Ishikawa (cell line): ENCODE measurements around the gene POLR3A.

Experiments
- CREB1 ChIP-seq: IDR thresholded peaks from 2 replicates; pipeline ENCODE4 v1.6.1; 2012; ENCODE audit warnings: low read depth
- EP300 ChIP-seq: IDR thresholded peaks from 2 replicates; pipeline ENCODE4 v1.6.1; 2012; ENCODE audit warnings: borderline replicate concordance
- MAX ChIP-seq: IDR thresholded peaks from 2 replicates; pipeline ENCODE4 v1.6.1; 2012
- RAD21 ChIP-seq: IDR thresholded peaks from 2 replicates; pipeline ENCODE4 v1.6.1; 2012; ENCODE audit warnings: low read depth
- TAF1 ChIP-seq: IDR thresholded peaks from 2 replicates; pipeline ENCODE4 v1.6.1; 2012; ENCODE audit warnings: low read depth, mild to moderate bottlenecking
- TEAD4 ChIP-seq: IDR thresholded peaks from 2 replicates; pipeline ENCODE4 v1.6.1; 2012
- YY1 ChIP-seq: IDR thresholded peaks from 2 replicates; pipeline ENCODE4 v1.6.1; 2012; ENCODE audit warnings: low read depth
- TF ChIP-seq, protein P1 (sequence below): IDR thresholded peaks from 2 replicates; pipeline ENCODE4 v1.6.1; 2012; ENCODE audit warnings: low read depth, mild to moderate bottlenecking

DNA sequence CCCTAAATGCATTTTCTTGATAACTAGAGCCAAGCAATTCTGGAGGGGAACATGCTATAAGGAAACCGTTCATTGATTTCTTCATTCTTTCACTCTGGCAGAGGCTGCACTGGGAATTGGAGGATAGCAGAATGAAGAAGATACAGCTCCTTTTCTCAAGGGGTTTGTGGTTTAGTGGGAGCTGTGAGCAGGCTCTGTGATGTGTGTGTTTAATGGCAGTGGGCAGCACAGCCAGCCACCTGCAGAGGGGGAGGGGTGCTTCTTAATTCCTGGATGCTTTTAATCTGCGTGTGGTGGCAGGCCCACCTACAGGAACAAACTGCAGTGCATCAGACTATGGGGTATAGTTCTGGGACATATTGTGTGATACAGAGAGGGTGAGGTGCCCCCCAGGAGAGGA lies 36.3 kb upstream of the POLR3A start:
- TF ChIP-seq TAF1 = no peak
- TF ChIP-seq TEAD4 = no peak
- TF ChIP-seq EP300 = no peak
- no peak for TF ChIP-seq MAX
- TF ChIP-seq, protein P1, sequence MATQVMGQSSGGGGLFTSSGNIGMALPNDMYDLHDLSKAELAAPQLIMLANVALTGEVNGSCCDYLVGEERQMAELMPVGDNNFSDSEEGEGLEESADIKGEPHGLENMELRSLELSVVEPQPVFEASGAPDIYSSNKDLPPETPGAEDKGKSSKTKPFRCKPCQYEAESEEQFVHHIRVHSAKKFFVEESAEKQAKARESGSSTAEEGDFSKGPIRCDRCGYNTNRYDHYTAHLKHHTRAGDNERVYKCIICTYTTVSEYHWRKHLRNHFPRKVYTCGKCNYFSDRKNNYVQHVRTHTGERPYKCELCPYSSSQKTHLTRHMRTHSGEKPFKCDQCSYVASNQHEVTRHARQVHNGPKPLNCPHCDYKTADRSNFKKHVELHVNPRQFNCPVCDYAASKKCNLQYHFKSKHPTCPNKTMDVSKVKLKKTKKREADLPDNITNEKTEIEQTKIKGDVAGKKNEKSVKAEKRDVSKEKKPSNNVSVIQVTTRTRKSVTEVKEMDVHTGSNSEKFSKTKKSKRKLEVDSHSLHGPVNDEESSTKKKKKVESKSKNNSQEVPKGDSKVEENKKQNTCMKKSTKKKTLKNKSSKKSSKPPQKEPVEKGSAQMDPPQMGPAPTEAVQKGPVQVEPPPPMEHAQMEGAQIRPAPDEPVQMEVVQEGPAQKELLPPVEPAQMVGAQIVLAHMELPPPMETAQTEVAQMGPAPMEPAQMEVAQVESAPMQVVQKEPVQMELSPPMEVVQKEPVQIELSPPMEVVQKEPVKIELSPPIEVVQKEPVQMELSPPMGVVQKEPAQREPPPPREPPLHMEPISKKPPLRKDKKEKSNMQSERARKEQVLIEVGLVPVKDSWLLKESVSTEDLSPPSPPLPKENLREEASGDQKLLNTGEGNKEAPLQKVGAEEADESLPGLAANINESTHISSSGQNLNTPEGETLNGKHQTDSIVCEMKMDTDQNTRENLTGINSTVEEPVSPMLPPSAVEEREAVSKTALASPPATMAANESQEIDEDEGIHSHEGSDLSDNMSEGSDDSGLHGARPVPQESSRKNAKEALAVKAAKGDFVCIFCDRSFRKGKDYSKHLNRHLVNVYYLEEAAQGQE = no peak
- TF ChIP-seq CREB1 = no peak
- no peak for TF ChIP-seq RAD21
- TF ChIP-seq YY1 = no peak
